SK-N-SH (cell line): Measurements from ENCODE around the gene SYTL5. TPM values are rescaled to one million over a fixed set of nuclear protein-coding genes. Genes with fewer than 3 reads are reported as not detected.

Source experiments
- CTCF ChIA-PET: fragments of 300-600, 350-600 bp; formaldehyde crosslinking; extraction: SDS; loops from one replicate; lab custom pipeline; 2021; lab: Yijun Ruan, JAX
- POLR2A ChIA-PET: fragments of 350-600 bp; sonication (Branson Sonifier 250); formaldehyde crosslinking; extraction: SDS; loops from one replicate; lab custom pipeline; 2020; ENCODE audit warnings: antibody characterized with exemption, inconsistent platforms; lab: Yijun Ruan, JAX
- DNase-seq: peaks from one replicate; pipeline ENCODE4 v3.0.0; 2012
- H2AFZ ChIP-seq: fragments of 200-600 bp; sonication (generic); 2 replicates; pipeline ENCODE4 v1.8.1; 2016; ENCODE audit warnings: antibody characterized with exemption, mild to moderate bottlenecking, low read depth
- H3F3A ChIP-seq: fragments of 200-600 bp; sonication (generic); replicated peaks from 2 replicates; pipeline ENCODE3; 2016; ENCODE audit warnings: antibody characterized with exemption, mild to moderate bottlenecking; ENCODE audit not compliant: insufficient read depth
- H3K27ac ChIP-seq, 2 experiments: fragments of 200-500 bp in 1 of 2; fragments of 200-600 bp in 1 of 2; sonication (Bioruptor generic) in 1 of 2; sonication (generic), shearing (Covaris generic) in 1 of 2; 2 replicates each; pipeline versions ENCODE4 v1.5.1 to v1.6.1; 2014 to 2016; ENCODE audit warnings: low read depth in 2 of 2, inconsistent platforms in 1 of 2, low read length in 1 of 2, mild to moderate bottlenecking in 1 of 2, mixed read lengths in 1 of 2
- H3K27me3 ChIP-seq: fragments of 200-600 bp; sonication (generic), shearing (Covaris generic); 2 replicates; pipeline ENCODE4 v1.6.1; 2016; ENCODE audit warnings: mixed run types; ENCODE audit not compliant: insufficient read depth
- H3K36me3 ChIP-seq, 2 experiments: fragments of 200-500 bp in 1 of 2; fragments of 200-600 bp in 1 of 2; sonication (Bioruptor generic) in 1 of 2; sonication (generic) in 1 of 2; replicated peaks in 1 of 2; 2 replicates each; pipeline versions ENCODE3 to v1.5.1; 2014 to 2016; ENCODE audit warnings: low read length in 1 of 2, mild to moderate bottlenecking in 1 of 2; ENCODE audit not compliant: insufficient read depth in 2 of 2, control insufficient read depth in 1 of 2
- H3K4me1 ChIP-seq, 2 experiments: fragments of 200-500 bp in 1 of 2; fragments of 200-600 bp in 1 of 2; sonication (Bioruptor generic) in 1 of 2; sonication (generic), shearing (Covaris generic) in 1 of 2; 2 replicates each; pipeline versions ENCODE4 v1.5.1 to v1.6.1; 2014 to 2016; ENCODE audit warnings: low read depth in 1 of 2, low read length in 1 of 2, mixed run types in 1 of 2; ENCODE audit not compliant: insufficient read depth in 2 of 2, control insufficient read depth in 1 of 2
- H3K4me2 ChIP-seq: fragments of 200-600 bp; sonication (generic), shearing (Covaris generic); 2 replicates; pipeline ENCODE4 v1.6.1; 2017; ENCODE audit warnings: mixed run types
- H3K4me3 ChIP-seq, 2 experiments: fragments of 200-500 bp in 1 of 2; fragments of 200-600 bp in 1 of 2; sonication (Bioruptor generic) in 1 of 2; sonication (generic), shearing (Covaris generic) in 1 of 2; 2 replicates each; pipeline versions ENCODE4 v1.5.1 to v1.8.1; 2014 to 2016; ENCODE audit warnings: low read depth in 2 of 2, inconsistent platforms in 1 of 2, low read length in 1 of 2, mild to moderate bottlenecking in 1 of 2, mixed read lengths in 1 of 2, moderate library complexity in 1 of 2
- H3K79me2 ChIP-seq: fragments of 200-600 bp; sonication (generic); 2 replicates; pipeline ENCODE4 v1.8.1; 2017; ENCODE audit warnings: mild to moderate bottlenecking; ENCODE audit not compliant: insufficient read depth
- H3K9ac ChIP-seq: fragments of 200-600 bp; sonication (generic); 2 replicates; pipeline ENCODE4 v1.6.1; 2017; ENCODE audit warnings: mixed run types
- H3K9me2 ChIP-seq: fragments of 200-600 bp; sonication (generic); 2 replicates; pipeline ENCODE4 v1.6.1; 2017; ENCODE audit warnings: mixed run types
- H3K9me3 ChIP-seq: fragments of 200-600 bp; sonication (generic); 2 replicates; pipeline ENCODE4 v1.6.1; 2017; ENCODE audit warnings: mixed run types, mild to moderate bottlenecking, moderate library complexity
- H4K20me1 ChIP-seq: fragments of 200-600 bp; sonication (generic); 2 replicates; pipeline ENCODE4 v1.6.1; 2017; ENCODE audit warnings: mild to moderate bottlenecking, mixed run types; ENCODE audit not compliant: insufficient read depth
- EP300 ChIP-seq, 2 experiments: IDR thresholded peaks; 2 replicates each; pipeline versions ENCODE4 v1.4.0 to v1.6.1; 2012; ENCODE audit warnings: borderline replicate concordance in 1 of 2, low read depth in 1 of 2, low read length in 1 of 2
- FOSL2 ChIP-seq: IDR thresholded peaks from 2 replicates; pipeline ENCODE4 v1.4.0; 2012; ENCODE audit warnings: low read depth, mild to moderate bottlenecking, moderate library complexity, borderline replicate concordance
- GABPA ChIP-seq: IDR thresholded peaks from 2 replicates; pipeline ENCODE4 v1.4.0; 2012; ENCODE audit warnings: low read depth, mild to moderate bottlenecking
- GATA2 ChIP-seq: sonication (generic); formaldehyde crosslinking; IDR thresholded peaks from 2 replicates; pipeline ENCODE4 v1.5.0; 2020; ENCODE audit warnings: mild to moderate bottlenecking, missing genetic modification reagents
- IRF3 ChIP-seq: fragments of 150-350 bp; IDR thresholded peaks from 2 replicates; pipeline ENCODE4 v1.6.1; 2016; ENCODE audit warnings: mild to moderate bottlenecking, low read depth, low read length
- JUND ChIP-seq: IDR thresholded peaks from 2 replicates; pipeline ENCODE4 v1.4.0; 2012
- MAX ChIP-seq: IDR thresholded peaks from 2 replicates; pipeline ENCODE4 v1.4.0; 2012; ENCODE audit warnings: low read depth
- MEF2A ChIP-seq: IDR thresholded peaks from 2 replicates; pipeline ENCODE4 v1.4.0; 2012; ENCODE audit warnings: low read depth, borderline replicate concordance
- NRF1 ChIP-seq: IDR thresholded peaks from 2 replicates; pipeline ENCODE4 v1.6.1; 2012; ENCODE audit warnings: low read depth, mild to moderate bottlenecking, low read length
- POLR2AphosphoS5 ChIP-seq: IDR thresholded peaks from 2 replicates; pipeline ENCODE4 v1.6.1; 2012; ENCODE audit warnings: low read depth, low read length
- RCOR1 ChIP-seq: fragments of 150-350 bp; IDR thresholded peaks from 2 replicates; pipeline ENCODE4 v1.6.1; 2017; ENCODE audit warnings: antibody characterized with exemption, low read length
- RFX5 ChIP-seq: IDR thresholded peaks from 2 replicates; pipeline ENCODE4 v1.6.1; 2012; ENCODE audit warnings: mild to moderate bottlenecking, improper control_type of control experiment, low read length
- TEAD4 ChIP-seq: IDR thresholded peaks from 2 replicates; pipeline ENCODE4 v1.4.0; 2012; ENCODE audit warnings: mild to moderate bottlenecking, borderline replicate concordance; ENCODE audit not compliant: insufficient read depth
- ZBTB33 ChIP-seq: IDR thresholded peaks from 2 replicates; pipeline ENCODE4 v1.4.0; 2012; ENCODE audit warnings: low read depth, borderline replicate concordance
- WGBS: methylation state at CpG from one replicate; pipeline ENCODE4 v1.1.6; 2017; ENCODE audit warnings: low lambda C conversion rate; 5-methylcytosine and 5-hydroxymethylcytosine counted together
- polyA plus RNA-seq, 3 experiments: library from polyadenylated mRNA; depleted of rRNA; stranded (reverse); fragments of >200 nt; gene quantifications; 2 replicates each; pipeline ENCODE4 v1.2.3, GENCODE V29; 2012
- TF ChIP-seq, protein P1 (sequence below): fragments of 150-350 bp; IDR thresholded peaks from 2 replicates; pipeline ENCODE4 v1.6.1; 2017; ENCODE audit warnings: antibody characterized with exemption, low read length, low read depth, borderline replicate concordance

SYTL5 gene
- polyA plus RNA-seq, 1 of the 3 experiments (the other 2 are of a cell fraction), result 0.74 TPM

DNA sequence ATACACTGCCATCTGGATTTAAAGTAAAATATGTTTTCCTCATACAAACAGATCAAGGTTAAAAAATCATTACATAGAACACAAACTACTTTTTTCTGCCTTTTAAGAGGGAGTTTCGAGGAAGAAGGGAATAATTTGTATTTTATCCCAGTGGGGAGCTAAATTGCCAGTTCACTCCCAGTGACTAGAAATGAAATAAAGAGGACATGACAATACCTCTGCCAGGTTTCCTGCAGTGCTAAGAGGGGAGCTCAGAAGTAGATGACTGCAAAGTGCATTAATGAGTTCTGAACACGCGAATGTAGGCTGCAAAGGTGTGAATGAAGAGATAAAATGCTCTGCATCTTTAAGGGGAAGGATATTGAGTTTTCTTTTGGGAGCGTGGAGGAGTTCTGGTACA, 144.6 kb downstream of the SYTL5 start (continued):
- TF ChIP-seq ZBTB33 (no peak), GABPA (no peak), FOSL2 (no peak), IRF3 (no peak)

GRCh38 chrX:38151441-38151840, 145.1 kb downstream of the SYTL5 start:
- Histone ChIP-seq H3K79me2 (no peaks in the 10 kb centered on the region), H3F3A (no peaks in the 10 kb centered on the region), H3K27ac (no peak overlapping the region), H3K9me2 (0 out of 2 replicates have a peak, but pooled peaks cover 3% of the 10 kb centered on the region), H3K4me2 (no peak overlapping the region), H3K9ac (no peak overlapping the region), H3K4me3 (no peak overlapping the region), H3K4me1 (no peaks in the 10 kb centered on the region), H3K27me3 (no peaks in the 10 kb centered on the region; the same call in 1 of the 2 replicates), H4K20me1 (no peaks in the 10 kb centered on the region), H2AFZ (no peak overlapping the region), H3K9me3 (no peaks in the 10 kb centered on the region), H3K36me3 (no peaks in the 10 kb centered on the region)
- TF ChIP-seq RCOR1 (no peak), EP300 (IDR thresholded peaks at IDR 0.05; ENCODE audit: borderline replicate concordance in 1 of 2, low read depth in 1 of 2, low read length in 1 of 2) (no peak), MEF2A (no peak), ZBTB33 (no peak), MAX (no peak), NRF1 (no peak), GABPA (no peak), RFX5 (no peak), JUND (no peak), POLR2AphosphoS5 (no peak), TEAD4 (no peak), GATA2 (CRISPR knock-in tag) (no peak)
- TF ChIP-seq, protein P1, sequence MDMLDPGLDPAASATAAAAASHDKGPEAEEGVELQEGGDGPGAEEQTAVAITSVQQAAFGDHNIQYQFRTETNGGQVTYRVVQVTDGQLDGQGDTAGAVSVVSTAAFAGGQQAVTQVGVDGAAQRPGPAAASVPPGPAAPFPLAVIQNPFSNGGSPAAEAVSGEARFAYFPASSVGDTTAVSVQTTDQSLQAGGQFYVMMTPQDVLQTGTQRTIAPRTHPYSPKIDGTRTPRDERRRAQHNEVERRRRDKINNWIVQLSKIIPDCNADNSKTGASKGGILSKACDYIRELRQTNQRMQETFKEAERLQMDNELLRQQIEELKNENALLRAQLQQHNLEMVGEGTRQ, result no peak
- ChIA-PET POLR2A (no interaction called here), CTCF (no interaction called here)
- 37% methylated on average over 5 of the region's 5 CpGs for WGBS
- DNase-seq, result no peak
